Caki2 (cell line): Measurements from ENCODE around the gene DUS1L. TPM values are rescaled to one million over a fixed set of nuclear protein-coding genes. Genes with fewer than 3 reads are reported as not detected.

Experiments used
- DNase-seq: peaks from one replicate; pipeline ENCODE4 v3.0.0-alpha.2; 2015; ENCODE audit warnings: low read depth
- in situ Hi-C: cut with HindIII; loops from 2 replicates; pipeline ENCODE4 v1.10.0; 2016; ENCODE audit warnings: low sequenced_read_pairs, low pct_unique_long_range_greater_than_20kb, mixed read lengths
- total RNA-seq: library from RNA; depleted of rRNA; stranded (reverse); fragments of >200 nt; shearing (Covaris generic); gene quantifications from 2 replicates; pipeline ENCODE4 v1.2.3, GENCODE V29; 2014; ENCODE audit warnings: low replicate concordance

DUS1L gene
- total RNA-seq, 1 experiment from 2014 or later: 126 TPM

DNA sequence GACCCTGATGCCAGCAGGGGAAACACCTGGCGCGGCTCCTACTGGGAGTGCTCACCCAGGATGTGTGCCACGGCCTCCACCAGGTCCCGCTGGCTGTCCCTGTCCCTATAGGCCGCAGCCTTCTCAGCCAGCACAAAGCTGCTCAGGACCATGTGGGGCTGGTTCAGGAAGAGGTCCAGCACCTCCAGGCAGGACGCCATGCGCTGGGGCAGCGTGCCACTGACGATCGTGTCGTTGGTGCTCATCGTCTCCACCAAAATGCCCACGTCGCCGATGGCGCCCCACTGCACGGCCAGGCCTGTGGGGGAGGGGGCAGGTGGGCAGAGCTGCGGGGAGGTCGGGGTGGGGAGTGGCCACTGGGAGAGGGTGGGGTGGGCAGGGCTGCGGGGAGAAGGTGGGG, 15.9 kb upstream of the DUS1L start:
- DNase-seq: no peak
- in situ Hi-C loops: no loop called here

DNA sequence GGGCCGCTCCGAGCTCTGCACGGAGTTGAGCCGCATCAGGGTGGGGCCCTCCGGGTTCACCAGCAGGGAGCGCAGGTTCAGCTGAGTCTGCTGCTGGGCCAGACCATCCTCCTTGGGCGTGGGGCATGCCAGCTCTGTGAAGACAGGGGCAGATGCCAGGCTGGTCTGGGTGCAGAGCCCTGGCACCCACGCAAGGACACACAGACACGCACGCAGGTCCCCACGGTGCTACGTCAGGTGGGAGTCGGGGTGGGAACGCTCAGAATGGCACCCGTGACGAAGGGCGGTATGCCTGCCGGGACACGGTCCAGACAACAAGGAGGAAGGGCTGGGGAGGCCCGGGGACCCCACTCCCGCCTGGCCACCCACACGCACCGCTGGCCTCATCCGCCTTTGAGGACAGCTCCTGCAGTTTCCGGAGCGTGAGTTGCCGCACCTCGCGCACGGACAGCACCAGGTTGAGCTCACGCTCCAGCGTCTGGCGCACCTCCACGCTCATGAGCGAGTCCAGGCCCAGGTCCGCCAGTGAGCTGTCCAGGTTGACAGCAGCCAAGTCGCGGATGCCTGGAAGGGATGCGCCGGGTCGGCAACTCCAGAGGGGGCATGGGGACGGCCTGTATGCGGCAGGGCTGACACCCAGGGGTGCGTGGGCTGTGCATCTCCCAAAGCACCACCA, 15.3 kb upstream of the DUS1L start:
- in situ Hi-C loops: no loop called here
- no peak for DNase-seq

GRCh38 chr17:82080048-82080788, 14.6 kb upstream of the DUS1L start:
- no peak for DNase-seq
- in situ Hi-C loops: no loop called here

- no peak for DNase-seq
- in situ Hi-C loops: no loop called here
These were observed 13.5 kb upstream of the DUS1L start for GRCh38 chr17:82079001-82079677.

DNA sequence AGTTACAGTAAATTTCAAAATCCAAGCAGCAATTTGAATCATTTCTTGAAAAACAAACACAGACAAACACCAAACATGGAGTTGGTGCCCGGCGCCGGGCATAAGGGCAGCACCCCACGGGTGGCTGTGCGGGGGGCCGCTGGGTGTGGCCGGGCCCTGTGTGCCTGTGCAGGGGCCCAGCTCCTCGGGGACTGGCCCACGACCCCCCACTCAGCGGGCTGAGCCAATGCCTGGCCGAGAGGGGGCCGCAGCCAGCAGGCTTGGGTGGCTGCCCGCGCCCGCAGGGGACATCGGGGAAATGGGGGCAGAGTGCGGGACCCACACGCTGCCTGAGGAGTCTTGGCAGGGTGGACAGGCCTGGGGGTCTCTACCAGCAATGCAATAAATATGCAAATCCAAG, 12.8 kb upstream of the DUS1L start:
- in situ Hi-C loops: no loop called here
- DNase-seq: no peak

- no peak for DNase-seq
- in situ Hi-C loops: no loop called here
These were observed 12.2 kb upstream of the DUS1L start for GRCh38 chr17:82077617-82078358.

GRCh38 chr17:82076785-82077591, 11.4 kb upstream of the DUS1L start:
- in situ Hi-C loops: no loop called here
- DNase-seq: no peak

- DNase-seq: no peak
- in situ Hi-C loops: no loop called here
These were observed 10.6 kb upstream of the DUS1L start for GRCh38 chr17:82076018-82076784.

- no peak for DNase-seq
- in situ Hi-C loops: no loop called here
These were observed 7.8 kb upstream of the DUS1L start for GRCh38 chr17:82073446-82073845.

DNA sequence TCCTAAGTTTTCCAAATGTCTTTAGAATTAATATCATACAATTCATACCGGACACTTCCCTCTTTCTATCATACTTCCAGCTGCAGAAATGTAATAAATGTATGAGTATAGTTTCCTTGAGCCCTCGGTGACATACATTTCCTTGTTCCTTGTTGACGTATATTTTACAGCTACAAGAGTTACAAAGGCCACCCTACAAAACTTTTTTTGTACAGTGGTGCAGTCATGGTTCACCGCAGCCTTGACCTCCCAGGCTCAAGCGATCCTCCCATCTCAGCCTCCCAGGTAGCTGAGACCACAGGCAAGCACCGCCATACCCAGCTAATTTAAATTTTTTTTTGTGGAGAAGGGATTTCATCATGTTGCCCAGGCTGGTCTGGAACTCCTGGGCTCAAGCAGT, 7.2 kb upstream of the DUS1L start:
- no peak for DNase-seq
- in situ Hi-C loops: no loop called here

DNA sequence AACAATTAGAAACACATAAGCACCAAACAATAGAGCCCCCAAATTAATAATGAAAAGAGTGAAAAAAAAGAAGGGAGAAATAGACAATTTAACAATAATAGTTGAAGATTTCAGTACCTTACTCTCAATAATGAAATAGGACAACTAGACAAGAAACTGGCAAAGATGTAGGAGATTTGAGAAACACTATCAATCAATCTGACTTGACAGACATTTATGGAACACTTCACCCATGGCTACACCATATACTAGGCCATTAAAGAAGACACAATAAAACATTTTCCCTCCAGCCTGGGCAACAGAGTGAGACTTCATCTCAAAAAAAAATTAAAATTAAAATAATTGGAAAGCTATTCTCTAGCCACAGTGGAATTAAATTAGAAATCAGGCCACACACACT, 5.0 kb upstream of the DUS1L start:
- DNase-seq: no peak
- in situ Hi-C loops: no loop called here

DNA sequence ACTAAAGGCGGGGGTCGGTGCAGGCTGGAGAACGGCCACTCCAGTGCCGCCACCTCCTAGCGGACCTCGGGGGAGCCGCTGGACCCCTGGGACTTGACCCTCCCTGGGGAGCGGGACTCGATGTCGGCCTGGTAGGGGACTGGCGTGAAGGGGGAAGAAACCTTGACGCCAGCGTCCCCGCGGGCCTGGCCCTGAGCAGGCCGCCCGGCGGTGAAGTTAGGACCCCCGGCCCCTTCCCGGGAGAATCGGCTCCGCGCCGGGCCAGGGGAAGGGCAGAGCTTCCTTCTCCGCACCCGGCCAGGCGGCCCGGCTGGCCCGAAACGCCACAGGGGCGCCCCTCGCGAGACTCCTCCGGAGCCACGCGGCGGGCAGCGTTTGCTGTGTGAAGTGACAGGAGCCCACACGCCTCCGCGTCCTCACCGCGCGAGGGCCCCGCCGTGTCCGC, 389 bp downstream of the DUS1L start:
- DNase-seq: no peak
- in situ Hi-C loops: no loop called here

- in situ Hi-C loops: no loop called here
- DNase-seq: no peak
These were observed 991 bp downstream of the DUS1L start for GRCh38 chr17:82064433-82065192.

GRCh38 chr17:82063424-82064415, 1.9 kb downstream of the DUS1L start:
- no peak for DNase-seq
- in situ Hi-C loops: no loop called here

DNA sequence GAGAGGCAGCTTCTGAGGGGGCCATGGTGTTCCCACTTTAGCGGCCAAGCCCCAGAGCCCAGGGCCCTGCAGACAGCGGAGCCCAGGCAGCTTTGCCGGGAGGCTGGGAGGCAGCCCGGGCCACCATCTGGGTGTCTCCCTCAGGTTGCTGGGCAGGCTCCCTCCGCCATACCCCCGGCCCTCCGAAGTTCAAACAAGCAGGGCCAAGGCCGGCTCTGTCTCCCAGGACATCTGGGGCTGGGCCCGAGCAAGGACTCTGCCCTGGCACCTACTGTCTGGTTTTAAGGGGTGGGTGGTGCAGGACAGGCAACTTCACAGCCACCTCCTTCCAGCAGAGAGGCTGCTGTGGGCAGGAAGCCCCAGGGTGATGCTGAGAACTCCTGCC, 2.6 kb downstream of the DUS1L start:
- no peak for DNase-seq
- in situ Hi-C loops: no loop called here
